GM19467 (cell line): Measurements from ENCODE around the gene SEC14L3.
"Not testable (repeated sequence)": the region's sequence is repeated elsewhere in the genome, so short reads cannot be mapped to it uniquely, and the experiment has no call there.

Source experiments
- ATAC-seq: cut with Tn5 transposase; IDR thresholded peaks from one replicate; pipeline ENCODE4 v1.9.1; 2021; ENCODE audit warnings: mild to moderate bottlenecking, moderate library complexity; ENCODE audit not compliant: unreplicated experiment

The SEC14L3 gene

DNA sequence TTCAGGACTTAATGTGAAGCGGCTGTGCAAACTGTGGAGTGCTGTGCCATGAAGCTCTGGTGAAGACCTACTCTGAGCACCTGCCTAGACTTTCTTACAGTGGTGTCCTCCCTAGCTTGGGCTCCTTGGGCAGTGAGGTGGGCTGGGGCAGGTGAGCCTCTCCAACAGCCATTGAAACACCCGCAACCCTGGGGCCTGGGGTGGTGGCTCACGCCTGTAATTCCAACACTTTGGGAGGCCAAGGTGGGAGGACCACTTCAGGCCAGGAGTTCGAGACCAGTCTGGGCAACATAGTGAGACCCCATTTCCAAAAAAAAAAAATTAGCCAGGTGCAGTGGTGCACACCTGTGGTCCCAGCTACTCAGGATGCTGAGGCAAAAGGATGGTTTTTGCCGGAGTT, 14.3 kb upstream of the SEC14L3 start:
- no peak for ATAC-seq

GRCh38 chr22:30485362-30485988, 13.7 kb upstream of the SEC14L3 start:
- no peak for ATAC-seq

DNA sequence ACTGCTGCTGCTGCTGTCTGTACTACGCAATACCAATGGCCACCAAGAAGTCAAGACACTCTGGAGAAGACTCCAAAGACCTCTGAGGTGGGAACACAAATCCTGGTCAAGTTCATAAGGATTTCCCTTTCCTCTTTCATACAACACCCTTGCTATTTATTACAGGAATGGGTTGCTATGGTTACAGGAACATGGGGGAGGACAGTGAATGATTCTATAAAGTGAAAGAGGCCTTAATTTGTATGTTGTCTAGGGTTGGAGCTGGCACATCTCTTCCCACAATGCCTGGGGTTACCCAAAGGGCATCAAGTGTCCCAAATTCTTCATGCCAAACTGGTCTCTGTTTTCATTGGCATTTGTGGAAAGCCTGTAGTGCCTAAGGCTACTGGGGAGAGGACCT, 11.4 kb upstream of the SEC14L3 start:
- ATAC-seq, result no peak

DNA sequence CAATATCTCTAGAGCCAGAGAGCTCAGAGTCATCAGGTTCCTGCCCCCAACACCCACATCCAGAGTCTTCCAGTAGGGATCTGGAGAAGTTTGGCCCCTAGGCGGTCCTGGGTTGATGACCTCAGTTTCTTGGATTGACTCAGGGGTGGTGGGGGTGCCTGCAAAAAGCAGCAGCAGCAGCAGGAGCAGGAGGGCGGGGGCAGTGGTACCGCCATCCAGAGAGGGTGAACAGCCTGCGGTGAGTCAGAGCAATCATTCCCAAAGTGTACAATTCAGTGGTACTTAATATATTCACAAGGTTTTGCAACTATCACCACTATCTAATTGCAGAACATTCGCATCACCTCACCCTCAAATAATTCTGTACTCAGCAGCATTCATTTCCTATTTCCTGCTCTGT, 9.9 kb upstream of the SEC14L3 start:
- ATAC-seq, result no peak

- ATAC-seq, result no peak
Observed at GRCh38 chr22:30479981-30480380, 8.2 kb upstream of the SEC14L3 start.

DNA sequence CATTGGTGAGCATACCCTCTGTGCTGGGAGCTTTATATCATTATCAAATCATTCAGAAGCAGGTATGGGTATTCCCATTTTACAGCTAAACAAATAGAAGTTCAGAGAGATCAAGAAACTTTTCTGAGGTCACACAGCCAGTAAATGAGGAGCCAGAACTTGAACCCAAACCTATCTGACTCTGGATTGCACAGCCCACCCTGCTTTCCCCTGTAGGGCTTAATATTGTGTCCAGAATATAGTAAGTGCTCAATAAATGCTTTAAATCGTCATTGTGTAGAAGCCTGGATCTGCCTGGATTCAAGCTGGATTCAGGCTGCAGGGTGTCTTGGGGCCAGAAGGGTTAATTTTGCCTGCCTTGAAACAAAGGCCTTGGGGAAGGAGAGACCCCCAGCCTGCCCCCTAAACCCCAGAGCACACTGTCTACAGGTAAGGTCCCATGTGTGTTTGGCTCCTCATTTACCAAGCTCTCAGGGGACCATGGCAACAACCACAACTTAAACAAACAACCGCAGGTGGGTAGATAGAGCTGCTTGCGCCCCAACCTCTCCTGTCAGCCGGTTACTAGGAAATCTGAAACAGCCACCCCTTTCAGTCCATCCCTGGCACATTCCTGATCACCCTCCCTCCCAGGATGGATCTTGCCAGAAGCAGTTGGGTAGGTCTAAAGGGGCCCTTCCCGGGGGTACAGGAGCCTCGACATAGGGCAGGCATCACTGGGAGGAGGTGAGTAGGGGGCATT, 3.0 kb upstream of the SEC14L3 start:
- ATAC-seq, result no peak

DNA sequence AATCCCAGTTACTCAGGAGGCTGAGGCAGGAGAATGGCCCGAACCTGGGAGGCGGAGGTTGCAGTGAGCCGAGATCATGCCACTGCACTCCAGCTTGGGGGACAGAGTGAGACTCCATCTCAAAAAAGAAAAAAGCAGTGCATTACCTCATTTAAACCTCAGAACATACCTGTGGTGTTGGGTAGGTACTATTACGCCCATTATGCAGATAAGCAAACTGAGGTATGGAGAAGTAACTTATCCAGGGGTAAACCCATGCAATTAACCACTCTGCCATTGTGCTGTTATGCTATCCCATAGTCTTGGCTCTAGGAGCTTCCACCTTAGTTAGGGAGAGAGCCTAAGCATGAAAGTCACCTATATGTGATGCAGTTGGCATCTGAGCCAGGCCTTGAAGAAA, 2.3 kb upstream of the SEC14L3 start:
- no peak for ATAC-seq

- ATAC-seq, result no peak
Observed at GRCh38 chr22:30472994-30473720, 1.3 kb upstream of the SEC14L3 start.

DNA sequence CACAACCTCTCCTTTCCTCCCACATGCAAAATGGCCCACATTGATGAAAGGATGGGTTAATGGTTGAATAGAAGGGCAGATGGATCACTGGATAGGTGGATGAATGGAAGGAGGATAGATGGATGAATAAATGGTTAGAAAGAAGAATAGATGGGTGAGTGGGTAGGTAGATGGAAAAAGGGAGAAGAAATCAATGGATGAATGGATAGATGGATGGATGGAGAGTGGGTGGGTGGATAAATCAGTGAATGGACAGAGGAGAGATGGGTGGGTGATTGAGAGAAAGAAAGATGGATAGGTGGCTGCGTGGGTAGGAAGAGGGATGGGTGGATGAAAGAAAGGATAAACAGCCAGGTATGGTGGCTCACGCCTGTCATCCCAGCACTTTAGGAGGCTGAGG, 1.2 kb downstream of the SEC14L3 start:
- no peak for ATAC-seq

- ATAC-seq, result no peak
Observed at GRCh38 chr22:30469165-30469564, 2.7 kb downstream of the SEC14L3 start.

GRCh38 chr22:30460555-30460954, 11.3 kb downstream of the SEC14L3 start:
- ATAC-seq, result not testable (repeated sequence)

DNA sequence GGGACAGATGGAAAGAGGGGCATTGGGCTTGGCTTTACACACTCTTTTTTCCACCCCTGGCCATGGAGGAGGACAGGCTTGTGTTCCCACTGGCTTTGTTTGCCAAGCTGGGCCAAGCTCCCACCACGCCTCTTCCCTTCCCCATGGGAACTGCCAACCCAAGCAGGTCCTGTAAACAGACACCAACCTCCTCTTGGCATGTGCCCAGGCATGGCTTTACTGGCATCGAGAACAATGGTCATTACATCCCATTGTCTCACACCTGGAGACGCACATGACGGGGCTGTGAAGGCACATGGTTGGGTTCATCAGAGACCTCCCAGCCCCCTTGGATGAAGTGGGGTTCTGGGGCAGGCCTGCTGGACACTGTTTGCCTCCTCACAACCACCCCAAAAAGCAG, 11.7 kb downstream of the SEC14L3 start:
- ATAC-seq, result no peak

DNA sequence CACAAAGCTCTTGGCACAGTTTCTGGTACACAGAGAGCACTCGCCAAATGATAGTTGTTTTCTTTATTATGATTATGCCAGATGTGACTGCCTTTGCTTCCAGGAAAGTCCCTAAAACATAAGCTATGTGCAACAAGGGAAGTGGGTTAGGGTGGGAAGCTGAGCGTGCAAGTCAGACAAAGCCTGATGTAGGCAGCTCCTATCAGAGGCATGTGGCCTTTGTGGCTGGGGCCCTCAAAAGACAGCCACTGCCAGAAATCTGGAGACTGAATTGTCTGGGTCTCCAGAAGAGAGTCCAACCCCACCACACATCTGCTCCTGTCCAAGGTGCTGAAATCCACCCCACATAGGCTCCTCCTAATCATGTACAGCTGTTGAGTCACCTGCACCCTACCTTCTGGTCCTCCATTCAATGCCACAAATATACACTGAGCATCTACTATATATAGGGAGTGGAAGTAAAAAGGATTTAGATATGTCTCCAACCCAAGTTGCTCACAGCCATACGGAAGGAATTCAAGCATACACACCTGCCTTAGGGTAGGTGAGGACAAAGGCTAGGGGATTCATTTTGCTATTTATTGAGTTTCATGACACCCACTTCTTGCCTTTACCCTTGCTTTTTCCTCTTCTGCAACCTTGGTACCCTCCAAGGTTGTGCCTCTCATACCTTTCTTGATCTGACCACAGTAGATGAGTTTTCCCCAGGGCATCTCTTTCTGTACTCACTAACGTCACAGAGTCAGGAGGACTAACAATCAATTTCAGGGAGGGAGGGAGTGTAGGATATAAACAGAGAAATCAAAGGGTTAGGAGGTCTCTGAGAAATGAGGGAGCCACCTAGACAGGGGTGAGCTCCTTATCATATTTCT, 12.4 kb downstream of the SEC14L3 start:
- ATAC-seq, result no peak

- no peak for ATAC-seq
Observed at GRCh38 chr22:30457981-30458380, 13.8 kb downstream of the SEC14L3 start.

DNA sequence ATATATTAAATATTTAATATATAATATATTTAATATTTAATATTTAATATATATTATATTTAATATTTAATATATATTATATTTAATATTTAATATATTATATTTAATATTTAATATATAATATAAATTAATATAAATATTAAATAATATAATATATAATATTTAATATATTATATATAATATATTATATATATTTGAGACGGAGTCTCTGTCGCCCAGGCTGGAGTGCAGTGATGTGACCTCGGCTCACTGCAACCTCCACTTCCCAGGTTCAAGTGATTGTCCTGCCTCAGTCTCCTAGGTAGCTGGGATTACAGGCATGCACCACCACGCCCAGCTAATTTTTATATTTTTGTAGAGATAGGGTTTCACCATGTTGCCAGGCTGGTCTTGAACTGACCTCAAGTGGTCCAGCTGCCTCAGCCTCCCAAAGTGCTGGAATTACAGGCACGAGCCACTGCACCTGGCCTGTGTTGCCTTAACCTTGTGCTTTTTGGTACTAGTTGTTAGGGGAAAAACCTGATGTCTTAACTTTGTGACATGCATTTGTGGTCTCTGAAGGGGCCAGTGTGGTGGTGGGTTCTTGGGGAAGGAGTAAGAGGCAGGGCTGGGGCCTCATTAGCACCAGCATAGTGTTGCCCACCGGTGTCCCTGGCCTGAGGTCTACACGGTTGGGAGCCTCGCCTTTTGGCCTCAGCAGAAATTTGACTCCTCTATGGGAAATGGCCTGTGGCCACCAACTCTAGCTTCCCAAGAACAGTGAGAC, 16.6 kb downstream of the SEC14L3 start:
- ATAC-seq, result no peak

DNA sequence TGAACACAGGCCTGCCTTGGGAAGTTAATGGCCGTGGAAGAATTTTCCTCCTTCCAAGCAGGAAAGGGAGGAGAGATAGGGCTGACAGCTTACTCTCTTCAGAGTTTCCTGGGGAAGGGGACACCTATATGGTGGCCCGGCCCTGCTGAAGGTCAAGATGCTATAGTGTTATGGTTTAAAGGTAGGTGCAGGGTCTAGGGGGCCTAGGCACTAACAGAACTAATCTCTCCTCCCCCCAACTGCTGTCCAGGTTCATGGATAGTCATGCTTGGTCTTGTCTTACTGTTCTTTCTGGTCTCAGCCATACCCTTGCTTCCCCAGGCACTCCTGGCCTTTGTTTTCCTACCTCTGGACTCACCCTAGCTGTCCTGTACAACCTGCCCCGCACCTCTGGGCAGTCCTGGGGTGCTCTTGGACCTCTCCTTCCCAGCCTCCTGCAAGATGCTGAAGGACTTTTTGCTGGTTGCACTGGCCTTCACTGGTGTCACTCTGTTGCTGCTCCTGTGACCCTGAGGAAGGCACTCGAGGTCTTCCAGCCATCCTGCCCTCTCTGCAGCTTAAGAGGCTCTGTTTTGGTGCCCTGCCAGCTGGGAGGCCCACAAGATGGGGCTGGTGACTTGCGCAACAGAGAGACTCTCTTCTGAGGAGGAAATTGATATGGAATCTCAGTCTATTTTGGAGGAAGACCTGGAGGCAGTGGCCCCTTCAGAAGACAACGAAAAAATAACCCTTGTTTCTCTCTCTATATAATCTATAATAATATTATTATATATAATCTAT, 17.9 kb downstream of the SEC14L3 start:
- ATAC-seq, result no peak

- ATAC-seq, result no peak
Observed at GRCh38 chr22:30452861-30453260, 19.0 kb downstream of the SEC14L3 start.

DNA sequence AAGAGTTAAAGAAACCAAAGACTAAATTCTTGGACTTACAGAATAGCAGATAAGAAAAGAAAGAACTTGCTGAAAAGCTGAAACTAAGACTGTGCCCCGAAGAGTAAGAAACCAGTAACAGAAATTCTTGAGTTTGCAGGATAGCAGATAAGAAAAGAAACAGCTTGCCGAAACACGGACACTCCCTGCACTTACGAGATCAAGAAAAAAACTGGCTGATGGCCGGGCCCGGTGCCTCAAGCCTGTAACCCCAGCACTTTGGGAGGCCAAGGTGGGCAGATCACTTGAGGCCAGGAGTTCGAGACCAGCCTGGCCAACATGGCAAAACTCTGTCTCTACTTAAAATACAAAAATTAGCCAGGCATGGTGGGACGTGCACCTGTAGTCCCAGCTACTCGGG, 20.3 kb downstream of the SEC14L3 start:
- ATAC-seq, result not testable (repeated sequence)

- ATAC-seq, result no peak
Observed at GRCh38 chr22:30447656-30448055, 24.2 kb downstream of the SEC14L3 start.
